GM19035 (cell line): ENCODE measurements around the gene RAVER1.
A peak's percentile ranks its signal among the peaks of the same experiment; 100 is the strongest.

Experiments used
- ATAC-seq: cut with Tn5 transposase; IDR thresholded peaks from one replicate; pipeline ENCODE4 v1.9.1; 2021; ENCODE audit not compliant: unreplicated experiment

The RAVER1 gene

DNA sequence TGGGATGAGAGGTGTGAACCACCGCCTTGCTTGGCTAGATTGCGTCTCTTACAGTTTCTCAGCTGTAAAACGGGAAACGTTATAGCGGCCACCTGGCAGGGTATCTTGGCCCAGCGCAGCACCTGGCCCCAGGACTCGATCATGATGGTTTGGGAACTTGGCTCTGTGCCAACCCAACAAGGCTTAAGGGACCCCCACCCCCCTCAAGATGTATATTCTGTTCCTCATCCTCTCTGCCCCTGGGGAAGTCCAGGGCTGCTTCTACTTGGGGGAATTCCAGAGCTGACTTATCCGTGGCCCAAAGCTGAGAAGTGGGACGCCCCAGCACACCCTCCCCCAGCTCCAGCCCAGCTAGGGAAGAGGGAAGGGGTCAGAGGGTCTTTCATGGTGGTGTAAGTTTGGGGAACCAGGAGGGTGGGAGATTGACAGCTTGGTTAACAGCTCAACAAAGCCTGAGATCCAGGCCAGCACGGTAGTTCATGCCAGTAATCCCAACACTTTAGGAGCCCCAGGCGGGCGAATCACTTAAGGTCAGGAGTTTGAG lies 61.7 kb downstream of the RAVER1 start:
- ATAC-seq = peak; percentile 23

- peak; percentile 51 for ATAC-seq
Measured at GRCh38 chr19:10270616-10271394, 62.5 kb downstream of the RAVER1 start, which contains the start of gene ICAM1. ICAM1 (plus strand) TSS chr19:10271120; CDS start chr19:10271160, 40 bp downstream.

DNA sequence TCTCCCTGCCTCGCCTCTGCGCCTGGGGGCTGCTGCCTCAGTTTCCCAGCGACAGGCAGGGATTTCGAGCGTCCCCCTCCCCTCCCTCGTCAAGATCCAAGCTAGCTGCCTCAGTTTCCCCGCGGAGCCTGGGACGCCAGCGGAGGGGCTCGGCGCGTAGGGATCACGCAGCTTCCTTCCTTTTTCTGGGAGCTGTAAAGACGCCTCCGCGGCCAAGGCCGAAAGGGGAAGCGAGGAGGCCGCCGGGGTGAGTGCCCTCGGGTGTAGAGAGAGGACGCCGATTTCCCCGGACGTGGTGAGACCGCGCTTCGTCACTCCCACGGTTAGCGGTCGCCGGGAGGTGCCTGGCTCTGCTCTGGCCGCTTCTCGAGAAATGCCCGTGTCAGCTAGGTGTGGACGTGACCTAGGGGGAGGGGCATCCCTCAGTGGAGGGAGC lies 63.1 kb downstream of the RAVER1 start:
- ATAC-seq = peak; percentile 44

- peak; percentile 40 for ATAC-seq
Measured at GRCh38 chr19:10269333-10270179, 63.8 kb downstream of the RAVER1 start.

DNA sequence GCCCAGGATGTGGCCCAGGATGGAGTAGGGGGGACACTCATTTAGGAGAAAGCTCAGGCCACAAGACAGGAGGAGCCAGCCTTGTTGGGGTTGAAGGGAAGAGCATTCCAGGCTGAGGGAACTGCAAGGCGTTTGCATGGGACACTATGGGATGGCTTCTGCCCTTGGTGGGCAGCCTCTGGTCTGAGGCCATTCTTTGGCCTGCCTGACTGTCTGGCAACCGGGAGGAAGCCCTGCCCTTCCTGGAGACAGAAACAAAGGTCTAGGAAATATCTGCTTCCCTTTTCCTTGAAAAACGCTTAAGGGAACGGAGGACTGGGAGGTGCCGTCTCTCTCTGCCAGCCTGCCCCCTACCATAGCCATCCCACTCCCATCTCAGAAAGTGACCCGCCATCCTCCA lies 65.3 kb downstream of the RAVER1 start:
- ATAC-seq = no peak

DNA sequence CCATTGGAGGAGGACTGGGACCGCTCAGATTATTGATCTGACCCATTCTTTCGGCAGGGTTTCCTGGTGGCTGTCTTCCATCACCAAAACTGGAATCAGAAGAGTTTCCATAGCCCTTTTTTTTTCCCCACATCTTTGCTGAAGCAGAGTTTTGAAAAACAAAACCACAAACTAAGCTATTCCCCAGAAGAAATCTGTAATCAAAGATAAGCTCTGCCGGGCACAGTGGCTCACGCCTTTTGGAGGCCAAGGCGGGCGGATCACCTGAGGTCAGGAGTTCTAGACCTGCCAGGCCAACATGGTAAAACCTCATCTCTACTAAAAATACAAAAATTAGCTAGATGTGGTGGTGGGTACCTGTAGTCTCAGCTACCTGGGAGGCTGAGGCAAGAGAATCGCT lies 66.6 kb downstream of the RAVER1 start:
- ATAC-seq = no peak
